Mesenchymal stem cell (in vitro differentiated cells and primary cell): ENCODE results near the gene SRGAP3.
A peak's percentile ranks its signal among the peaks of the same experiment; 100 is the strongest.
"Not testable (repeated sequence)": the region's sequence is repeated elsewhere in the genome, so short reads cannot be mapped to it uniquely, and the experiment has no call there.

Experiments
- DNase-seq: peaks from one replicate; pipeline ENCODE4 v3.0.0-alpha.2; 2013
- H2AFZ ChIP-seq: one replicate; pipeline ENCODE4 v1.6.1; 2013; ENCODE audit warnings: low read depth, mild to moderate bottlenecking, control low read depth, inconsistent platforms, low read length, moderate library complexity
- H2AK5ac ChIP-seq: 2 replicates; pipeline ENCODE4 v1.6.1; 2013; ENCODE audit warnings: low read length, moderate library complexity, mild to moderate bottlenecking, inconsistent platforms; ENCODE audit not compliant: severe bottlenecking
- H2BK120ac ChIP-seq: one replicate; pipeline ENCODE4 v1.6.1; 2013; ENCODE audit warnings: low read depth, mild to moderate bottlenecking, inconsistent platforms, low read length, moderate library complexity
- H2BK12ac ChIP-seq, 2 experiments: one replicate each; pipeline ENCODE4 v1.6.1; 2013; ENCODE audit warnings: inconsistent platforms in 2 of 2, low read length in 2 of 2, mild to moderate bottlenecking in 2 of 2, moderate library complexity in 2 of 2, control low read depth in 1 of 2
- H2BK15ac ChIP-seq: one replicate; pipeline ENCODE4 v1.6.1; 2013; ENCODE audit warnings: mild to moderate bottlenecking, low read depth, inconsistent platforms; ENCODE audit not compliant: poor library complexity, severe bottlenecking
- H2BK5ac ChIP-seq: 2 replicates; pipeline ENCODE4 v1.6.1; 2013; ENCODE audit warnings: low read depth, mild to moderate bottlenecking, low read length, control low read depth, inconsistent platforms; ENCODE audit not compliant: poor library complexity, severe bottlenecking
- H3K14ac ChIP-seq, 2 experiments: one replicate each; pipeline ENCODE4 v1.6.1; 2013; ENCODE audit warnings: inconsistent platforms in 2 of 2, low read length in 2 of 2, control low read depth in 1 of 2, mild to moderate bottlenecking in 1 of 2, moderate library complexity in 1 of 2
- H3K18ac ChIP-seq, 2 experiments: one replicate each; pipeline ENCODE4 v1.6.1; 2013; ENCODE audit warnings: inconsistent platforms in 2 of 2, low read length in 2 of 2, control low read depth in 1 of 2, low read depth in 1 of 2, mild to moderate bottlenecking in 1 of 2
- H3K23ac ChIP-seq, 2 experiments: one replicate each; pipeline ENCODE4 v1.6.1; 2013; ENCODE audit warnings: inconsistent platforms in 2 of 2, low read length in 2 of 2, mild to moderate bottlenecking in 2 of 2, moderate library complexity in 2 of 2, control low read depth in 1 of 2
- H3K27ac ChIP-seq: 2 replicates; pipeline ENCODE4 v1.5.1; 2013; ENCODE audit warnings: mild to moderate bottlenecking, moderate library complexity, low read length, control low read depth, inconsistent platforms; ENCODE audit not compliant: poor library complexity, severe bottlenecking
- H3K27me3 ChIP-seq, 2 experiments: 2 replicates each; pipeline versions ENCODE4 v1.6.1 to v1.7.0; 2013; ENCODE audit warnings: low read length in 2 of 2, mild to moderate bottlenecking in 2 of 2, moderate library complexity in 2 of 2, control low read depth in 1 of 2, inconsistent platforms in 1 of 2; ENCODE audit not compliant: control insufficient read depth in 1 of 2, insufficient read depth in 1 of 2
- H3K36me3 ChIP-seq, 2 experiments: 2 replicates each; pipeline versions ENCODE4 v1.6.1 to v1.7.0; 2013; ENCODE audit warnings: low read length in 2 of 2, control low read depth in 1 of 2, inconsistent platforms in 1 of 2, low read depth in 1 of 2, mild to moderate bottlenecking in 1 of 2; ENCODE audit not compliant: insufficient read depth in 2 of 2, control insufficient read depth in 1 of 2
- H3K4ac ChIP-seq, 2 experiments: one replicate each; pipeline ENCODE4 v1.6.1; 2013; ENCODE audit warnings: inconsistent platforms in 2 of 2, low read length in 2 of 2, mild to moderate bottlenecking in 2 of 2, moderate library complexity in 2 of 2, control low read depth in 1 of 2, low read depth in 1 of 2
- H3K4me1 ChIP-seq: 2 replicates; pipeline ENCODE4 v1.6.1; 2013; ENCODE audit warnings: low read depth, low read length, control low read depth; ENCODE audit not compliant: control insufficient read depth, insufficient read depth
- H3K4me2 ChIP-seq: 2 replicates; pipeline ENCODE4 v1.6.1; 2013; ENCODE audit warnings: low read length, mild to moderate bottlenecking, inconsistent platforms; ENCODE audit not compliant: poor library complexity, severe bottlenecking
- H3K4me3 ChIP-seq, 2 experiments: 2 replicates each; pipeline versions ENCODE4 v1.5.1 to v1.7.0; 2013; ENCODE audit warnings: low read length in 2 of 2, mild to moderate bottlenecking in 2 of 2, control low read depth in 1 of 2, low read depth in 1 of 2; ENCODE audit not compliant: insufficient read depth in 1 of 2
- H3K79me1 ChIP-seq: replicated peaks from 2 replicates; pipeline ENCODE4 v1.6.1; 2013; ENCODE audit warnings: mild to moderate bottlenecking, control low read depth, low read length, inconsistent platforms; ENCODE audit not compliant: poor library complexity, severe bottlenecking
- H3K9ac ChIP-seq: 2 replicates; pipeline ENCODE4 v1.7.0; 2013; ENCODE audit warnings: mild to moderate bottlenecking, low read length, moderate library complexity
- H3K9me3 ChIP-seq: 2 replicates; pipeline ENCODE4 v1.7.0; 2013; ENCODE audit warnings: mild to moderate bottlenecking, low read length; ENCODE audit not compliant: control insufficient read depth
- H4K8ac ChIP-seq: one replicate; pipeline ENCODE4 v1.6.1; 2013; ENCODE audit warnings: inconsistent platforms, mild to moderate bottlenecking, low read length, moderate library complexity
- H4K91ac ChIP-seq: one replicate; pipeline ENCODE4 v1.6.1; 2013; ENCODE audit warnings: mild to moderate bottlenecking, low read length, inconsistent platforms
- WGBS: methylation state at CpG from one replicate; pipeline ENCODE4 v1.1.7; 2013; ENCODE audit warnings: mixed read lengths; 5-methylcytosine and 5-hydroxymethylcytosine counted together

The SRGAP3 gene

DNA sequence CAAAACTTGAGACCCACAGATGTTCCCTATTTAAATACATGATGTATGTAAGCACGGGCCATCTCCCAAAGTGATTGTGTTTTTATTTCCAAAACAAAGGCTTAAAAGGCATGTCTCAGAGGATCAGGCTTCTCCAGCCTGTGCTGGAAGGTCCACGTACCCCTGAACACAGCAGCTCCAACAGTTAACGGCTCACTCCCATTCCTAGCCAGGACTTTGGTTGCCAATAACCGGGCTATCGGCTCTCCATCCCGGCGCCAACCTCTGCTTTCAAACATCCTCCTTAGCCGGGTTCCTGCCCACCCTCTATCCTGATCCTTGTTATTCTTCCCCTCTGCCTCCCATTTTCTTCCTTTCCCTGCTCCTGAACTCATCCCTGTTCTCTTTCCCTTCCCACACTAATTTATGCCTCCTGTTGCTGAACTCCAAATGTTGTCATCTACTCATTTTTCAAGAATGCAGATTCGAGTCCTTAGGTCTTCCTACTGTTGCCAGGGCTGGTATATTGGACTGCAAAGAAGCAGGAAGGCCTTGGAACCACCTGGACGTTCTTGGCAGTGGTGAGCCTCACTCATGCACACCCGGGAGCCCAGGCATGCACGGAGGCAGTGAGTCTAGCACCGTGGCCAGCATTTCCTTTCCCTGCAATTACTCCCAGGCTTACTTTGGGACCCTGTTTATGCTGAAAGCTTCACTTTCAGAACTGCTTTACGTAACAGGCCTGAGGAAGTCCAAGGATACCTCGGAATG lies 157.8 kb downstream of the SRGAP3 start:
- Histone ChIP-seq H3K36me3 (no peaks in the 10 kb centered on the region), H4K8ac (no peak overlapping the region), H2BK15ac (no peak overlapping the region), H3K27ac (no peak overlapping the region), H3K4me2 (no peak overlapping the region), H2AK5ac (no peak overlapping the region), H3K14ac (no peak overlapping the region), H3K4me1 (no peaks in the 10 kb centered on the region), H2BK120ac (no peak overlapping the region), H3K4me3 (peak overlapping the region in 1 of 2 experiments; percentile 34), H3K9me3 (no peaks in the 10 kb centered on the region), H2AFZ (no peak overlapping the region), H4K91ac (no peak overlapping the region), H3K4ac (no peak overlapping the region), H3K27me3 (peaks cover 0 to 29% of the 10 kb centered on the region in 2 experiments), H3K18ac (no peak overlapping the region), H3K23ac (no peak overlapping the region), H3K79me1 (no peaks in the 10 kb centered on the region), H2BK5ac (no peak overlapping the region), H3K9ac (peak overlapping the region; percentile 5), H2BK12ac (no peak overlapping the region)
- DNase-seq: no peak
- 65% methylated on average over 14 of the region's 15 CpGs for WGBS

GRCh38 chr3:9088441-9089353 lies 160.7 kb downstream of the SRGAP3 start:
- no peak overlapping the region for H3K4ac ChIP-seq
- no peak for DNase-seq

GRCh38 chr3:9087831-9088413 lies 161.5 kb downstream of the SRGAP3 start:
- H2AFZ ChIP-seq: no peak overlapping the region
- no peak for DNase-seq
- no peak overlapping the region for H3K27ac ChIP-seq
- no peaks in the 10 kb centered on the region for H3K4me1 ChIP-seq
- no peaks in the 10 kb centered on the region for H3K36me3 ChIP-seq
- H3K4ac ChIP-seq: no peak overlapping the region
- peaks cover 0 to 41% of the 10 kb centered on the region in 2 experiments for H3K27me3 ChIP-seq
- H3K4me2 ChIP-seq: no peak overlapping the region
- H4K91ac ChIP-seq: no peak overlapping the region
- H3K4me3 ChIP-seq: peak overlapping the region in 1 of 2 experiments; percentile 41
- H3K9me3 ChIP-seq: no peaks in the 10 kb centered on the region
- H4K8ac ChIP-seq: no peak overlapping the region
- no peak overlapping the region for H2BK5ac ChIP-seq
- no peak overlapping the region for H3K23ac ChIP-seq
- H2BK12ac ChIP-seq: no peak overlapping the region
- no peak overlapping the region for H3K9ac ChIP-seq
- no peak overlapping the region for H3K18ac ChIP-seq
- H3K14ac ChIP-seq: no peak overlapping the region
- no peak overlapping the region for H2BK15ac ChIP-seq
- H3K79me1 ChIP-seq: no peaks in the 10 kb centered on the region
- H2BK120ac ChIP-seq: no peak overlapping the region
- H2AK5ac ChIP-seq: no peak overlapping the region
- WGBS: 91% methylated on average over 6 of the region's 8 CpGs

More at GRCh38 chr3:9088441-9089353, 160.7 kb downstream of the SRGAP3 start:
- H2BK12ac ChIP-seq: no peak overlapping the region
- no peak overlapping the region for H3K18ac ChIP-seq
- no peak overlapping the region for H3K14ac ChIP-seq
- H2AFZ ChIP-seq: no peak overlapping the region
- H2BK15ac ChIP-seq: no peak overlapping the region
- no peak overlapping the region for H2AK5ac ChIP-seq
- no peak overlapping the region for H3K27ac ChIP-seq
- no peak overlapping the region for H3K23ac ChIP-seq
- H2BK120ac ChIP-seq: no peak overlapping the region
- H3K9ac ChIP-seq: peak overlapping the region; percentile 45
- peaks cover 0 to 40% of the 10 kb centered on the region in 2 experiments for H3K27me3 ChIP-seq
- 86% methylated on average over 10 of the region's 12 CpGs for WGBS
- no peak overlapping the region for H2BK5ac ChIP-seq
- H3K4me2 ChIP-seq: no peak overlapping the region
- H3K4me1 ChIP-seq: no peaks in the 10 kb centered on the region
- H4K91ac ChIP-seq: no peak overlapping the region
- H3K9me3 ChIP-seq: no peaks in the 10 kb centered on the region
- no peak overlapping the region for H4K8ac ChIP-seq
- H3K79me1 ChIP-seq: no peaks in the 10 kb centered on the region
- peak overlapping the region in 1 of 2 experiments; percentile 62 for H3K4me3 ChIP-seq
- no peaks in the 10 kb centered on the region for H3K36me3 ChIP-seq

- not testable (repeated sequence) for H2BK12ac ChIP-seq, H3K23ac ChIP-seq, H3K18ac ChIP-seq, H3K9me3 ChIP-seq, H3K79me1 ChIP-seq, H3K4me3 ChIP-seq, H3K4me2 ChIP-seq, H2BK120ac ChIP-seq, H2BK15ac ChIP-seq, H3K4me1 ChIP-seq, H2AK5ac ChIP-seq, H3K36me3 ChIP-seq, H2AFZ ChIP-seq, H3K27ac ChIP-seq, H3K14ac ChIP-seq, H3K9ac ChIP-seq, DNase-seq, H4K8ac ChIP-seq, H2BK5ac ChIP-seq, H3K4ac ChIP-seq, H4K91ac ChIP-seq
- H3K27me3 ChIP-seq: peaks cover 0 to 44% of the 10 kb centered on the region in 2 experiments
- WGBS: no CpG with 5 or more reads among the region's 2 CpGs
Measured at GRCh38 chr3:9085428-9085827, 164.0 kb downstream of the SRGAP3 start.
